WERI-Rb-1 (cell line): ENCODE results near the gene HTT.

Source experiments
- DNase-seq: peaks from one replicate; pipeline ENCODE4 v3.0.0-alpha.2; 2020
- H3K27ac ChIP-seq: fragments of 250-450 bp; sonication (Bioruptor Pico); 2 replicates; pipeline ENCODE4 v1.5.1; 2020; ENCODE audit warnings: mild to moderate bottlenecking, moderate library complexity
- H3K27me3 ChIP-seq: fragments of 250-450 bp; sonication (Bioruptor Pico); 2 replicates; pipeline ENCODE4 v1.5.1; 2021; ENCODE audit warnings: mild to moderate bottlenecking, low read depth, moderate library complexity; ENCODE audit not compliant: insufficient read depth, severe bottlenecking
- H3K36me3 ChIP-seq: fragments of 250-450 bp; sonication (Bioruptor Pico); 2 replicates; pipeline ENCODE4 v1.5.1; 2020; ENCODE audit warnings: mild to moderate bottlenecking, moderate library complexity
- H3K4me3 ChIP-seq: 2 replicates; pipeline ENCODE4 v1.5.1; 2011; ENCODE audit warnings: low read depth, mild to moderate bottlenecking, control low read depth, low read length
- H3K9me3 ChIP-seq: fragments of 250-450 bp; sonication (Bioruptor Pico); 2 replicates; pipeline ENCODE4 v1.5.1; 2021; ENCODE audit warnings: mild to moderate bottlenecking, moderate library complexity; ENCODE audit not compliant: severe bottlenecking
- CTCF ChIP-seq: IDR thresholded peaks from 2 replicates; pipeline ENCODE4 v1.5.1; 2011; ENCODE audit warnings: low read depth, mild to moderate bottlenecking, control low read depth, inconsistent platforms, low read length

HTT gene

GRCh38 chr4:3212391-3213105 is 138.1 kb downstream of the HTT start:
- peaks cover 89% of the 10 kb centered on the region for H3K36me3 ChIP-seq
- no peaks in the 10 kb centered on the region for H3K27me3 ChIP-seq
- no peak overlapping the region for H3K4me3 ChIP-seq
- DNase-seq = no peak
- H3K9me3 ChIP-seq = no peaks in the 10 kb centered on the region
- no peak for TF ChIP-seq CTCF
- H3K27ac ChIP-seq = no peak overlapping the region

GRCh38 chr4:3213106-3213425 is 138.6 kb downstream of the HTT start:
- TF ChIP-seq CTCF = no peak
- Histone ChIP-seq H3K36me3 (peaks cover 89% of the 10 kb centered on the region), H3K9me3 (no peaks in the 10 kb centered on the region), H3K27ac (no peak overlapping the region), H3K4me3 (no peak overlapping the region), H3K27me3 (no peaks in the 10 kb centered on the region)
- DNase-seq = no peak

- peaks cover 89% of the 10 kb centered on the region for H3K36me3 ChIP-seq
Measured at GRCh38 chr4:3213661-3214250, 139.3 kb downstream of the HTT start.

GRCh38 chr4:3215256-3215655 is 140.8 kb downstream of the HTT start:
- Histone ChIP-seq H3K27me3 (no peaks in the 10 kb centered on the region), H3K36me3 (peaks cover 89% of the 10 kb centered on the region), H3K4me3 (no peak overlapping the region), H3K9me3 (no peaks in the 10 kb centered on the region), H3K27ac (no peak overlapping the region)
- no peak for DNase-seq
- no peak for TF ChIP-seq CTCF

More at GRCh38 chr4:3213661-3214250, 139.3 kb downstream of the HTT start:
- TF ChIP-seq CTCF = no peak
- DNase-seq = no peak
- no peak overlapping the region for H3K4me3 ChIP-seq
- H3K27ac ChIP-seq = no peak overlapping the region
- no peaks in the 10 kb centered on the region for H3K27me3 ChIP-seq
- H3K9me3 ChIP-seq = no peaks in the 10 kb centered on the region

- Histone ChIP-seq H3K36me3 (peaks cover 88% of the 10 kb centered on the region), H3K27ac (no peak overlapping the region), H3K4me3 (no peak overlapping the region), H3K27me3 (no peaks in the 10 kb centered on the region), H3K9me3 (no peaks in the 10 kb centered on the region)
- no peak for TF ChIP-seq CTCF
- no peak for DNase-seq
Measured at GRCh38 chr4:3215733-3216132, 141.3 kb downstream of the HTT start.

GRCh38 chr4:3217266-3217665 is 142.8 kb downstream of the HTT start:
- no peak for DNase-seq
- H3K4me3 ChIP-seq = no peak overlapping the region
- H3K27me3 ChIP-seq = no peaks in the 10 kb centered on the region
- TF ChIP-seq CTCF = no peak
- no peak overlapping the region for H3K27ac ChIP-seq
- H3K9me3 ChIP-seq = no peaks in the 10 kb centered on the region
- peaks cover 88% of the 10 kb centered on the region for H3K36me3 ChIP-seq
